Transverse colon (tissue), 3 donors: ENCODE measurements around the gene RRP1B.

Source experiments
- CTCF ChIP-seq, 5 experiments: fragments of 200-600 bp in 3 of 5; fragments of 450-650 bp in 2 of 5; sonication (generic) in 3 of 5; IDR thresholded peaks; 1 replicate in 2 of 5; 2 replicates in 3 of 5; pipeline ENCODE4 v1.5.1; 2016 to 2017; ENCODE audit warnings: antibody characterized with exemption in 5 of 5, inconsistent platforms in 3 of 5, mild to moderate bottlenecking in 2 of 5, moderate library complexity in 1 of 5
- POLR2A ChIP-seq: fragments of 450-650 bp; IDR thresholded peaks from one replicate; pipeline ENCODE4 v1.6.1; 2016; ENCODE audit warnings: antibody characterized with exemption, mild to moderate bottlenecking, moderate library complexity

- no peak for TF ChIP-seq CTCF (IDR thresholded peaks at IDR 0.05)
- TF ChIP-seq POLR2A = no peak
Measured at GRCh38 chr21:43733060-43733459, 73.7 kb downstream of the RRP1B start.
